GM12878 (cell line): ENCODE data around the gene PLXDC1. TPM values are rescaled to one million over a fixed set of nuclear protein-coding genes. Genes with fewer than 3 reads are reported as not detected.

Experiments
- ATAC-seq: fragments of 200-7000 bp; cut with Tn5 transposase; 3 replicates; pipeline ENCODE4 v1.9.1; 2020; ENCODE audit warnings: mild to moderate bottlenecking, moderate library complexity
- BruUV-seq: library from RNA; stranded (reverse); fragments of 400-500 nt; replicated peaks from 2 replicates; lab custom pipeline; 2021; lab: Mats Ljungman, UMichigan
- CTCF ChIA-PET: fragments of 300-600 bp; sonication (Branson Sonifier 250); formaldehyde crosslinking; extraction: SDS; loops from one replicate; lab custom pipeline; 2021; ENCODE audit warnings: inconsistent platforms; lab: Yijun Ruan, JAX
- POLR2A ChIA-PET: fragments of 350-600 bp; formaldehyde crosslinking; extraction: SDS; loops from one replicate; lab custom pipeline; 2021; ENCODE audit warnings: inconsistent platforms; lab: Charles Lee
- RAD21 ChIA-PET: fragments of 300-600 bp; sonication (Branson Sonifier 250); formaldehyde crosslinking; loops from one replicate; lab custom pipeline; 2023; ENCODE audit warnings: antibody characterized with exemption; ENCODE audit not compliant: unreplicated experiment; lab: Charles Lee
- SMC1A ChIA-PET: fragments of 300-600 bp; sonication (Branson Sonifier 250); formaldehyde crosslinking; loops from one replicate; lab custom pipeline; 2023; ENCODE audit not compliant: unreplicated experiment, uncharacterized antibody; lab: Charles Lee
- DNase-seq: peaks from one replicate; pipeline ENCODE4 v3.0.0-alpha.2; 2011; ENCODE audit warnings: low read depth, low spot score
- FAIRE-seq: peaks from 3 replicates; lab custom pipeline; 2011; peaks lifted over from hg19 to GRCh38; lab: Jason Lieb, UNC
- H2AFZ ChIP-seq: 2 replicates; pipeline ENCODE4 v1.6.0; 2011; ENCODE audit warnings: low read depth, low read length, control low read depth; ENCODE audit not compliant: control insufficient read depth
- H3K27ac ChIP-seq: 2 replicates; pipeline ENCODE4 v1.5.1; 2011; ENCODE audit warnings: control low read depth; ENCODE audit not compliant: control insufficient read depth, insufficient read depth
- H3K27me3 ChIP-seq, 2 experiments: replicated peaks in 1 of 2; 2 replicates each; pipeline versions ENCODE4 v1.6.0 to v1.6.1; 2011; ENCODE audit warnings: low read length in 1 of 2; ENCODE audit not compliant: control insufficient read depth in 2 of 2, insufficient read depth in 2 of 2
- H3K36me3 ChIP-seq, 2 experiments: 2 replicates each; pipeline ENCODE4 v1.5.1; 2011; ENCODE audit warnings: low read length in 1 of 2; ENCODE audit not compliant: control insufficient read depth in 2 of 2, insufficient read depth in 2 of 2
- H3K4me1 ChIP-seq: 2 replicates; pipeline ENCODE4 v1.6.1; 2011; ENCODE audit warnings: mild to moderate bottlenecking, low read length, moderate library complexity, mixed read lengths; ENCODE audit not compliant: control insufficient read depth, insufficient read depth
- H3K4me2 ChIP-seq: 2 replicates; pipeline ENCODE4 v1.6.0; 2011; ENCODE audit warnings: control low read depth; ENCODE audit not compliant: control insufficient read depth, insufficient read depth
- H3K4me3 ChIP-seq: fragments of 200-600 bp; sonication (generic); 2 replicates; pipeline ENCODE4 v1.5.1; 2016
- H3K79me2 ChIP-seq: 2 replicates; pipeline ENCODE4 v1.6.0; 2011; ENCODE audit warnings: low read length; ENCODE audit not compliant: control insufficient read depth, insufficient read depth
- H3K9ac ChIP-seq: 2 replicates; pipeline ENCODE4 v1.8.0; 2011; ENCODE audit warnings: low read length, control low read depth, mixed read lengths; ENCODE audit not compliant: control insufficient read depth, insufficient read depth
- H3K9me3 ChIP-seq: replicated peaks from 3 replicates; pipeline ENCODE4 v1.5.1; 2011; ENCODE audit warnings: mild to moderate bottlenecking, low read length; ENCODE audit not compliant: control insufficient read depth, insufficient read depth
- H4K20me1 ChIP-seq: 2 replicates; pipeline ENCODE4 v1.6.0; 2011; ENCODE audit not compliant: control insufficient read depth, insufficient read depth
- BCL3 ChIP-seq: IDR thresholded peaks from 2 replicates; pipeline ENCODE4 v1.6.1; 2011; ENCODE audit warnings: borderline replicate concordance, low read depth, mild to moderate bottlenecking, moderate library complexity, low read length; ENCODE audit not compliant: insufficient read depth, poor library complexity, severe bottlenecking
- BCLAF1 ChIP-seq: fragments of 450-650 bp; IDR thresholded peaks from 2 replicates; pipeline ENCODE4 v1.6.1; 2017; ENCODE audit warnings: antibody characterized with exemption, mild to moderate bottlenecking, moderate library complexity
- CHD4 ChIP-seq: fragments of 200-600 bp; sonication (generic); IDR thresholded peaks from 2 replicates; pipeline ENCODE4 v1.6.1; 2016; ENCODE audit warnings: mild to moderate bottlenecking
- DPF2 ChIP-seq: fragments of 450-650 bp; IDR thresholded peaks from 2 replicates; pipeline ENCODE4 v1.6.1; 2017; ENCODE audit warnings: mild to moderate bottlenecking
- EGR1 ChIP-seq, 2 experiments: IDR thresholded peaks; 1 replicate in 1 of 2; 2 replicates in 1 of 2; pipeline ENCODE4 v1.6.1; 2011 to 2012; ENCODE audit warnings: low read depth in 2 of 2, low read length in 2 of 2, borderline replicate concordance in 1 of 2, mild to moderate bottlenecking in 1 of 2, moderate library complexity in 1 of 2
- GABPA ChIP-seq: IDR thresholded peaks from 2 replicates; pipeline ENCODE4 v1.6.1; 2014; ENCODE audit warnings: antibody characterized with exemption, low read depth, mild to moderate bottlenecking, inconsistent platforms
- IRF5 ChIP-seq: fragments of 450-650 bp; IDR thresholded peaks from 2 replicates; pipeline ENCODE4 v1.6.1; 2017; ENCODE audit warnings: borderline replicate concordance
- NFYB ChIP-seq: IDR thresholded peaks from 2 replicates; pipeline ENCODE4 v1.6.1; 2011; ENCODE audit warnings: low read depth, mild to moderate bottlenecking, low read length, improper control_type of control experiment, moderate library complexity; ENCODE audit not compliant: insufficient read depth
- RCOR1 ChIP-seq: conservative IDR thresholded peaks from 2 replicates; pipeline ENCODE4 v1.6.1; 2012; ENCODE audit warnings: low read depth, low read length, improper control_type of control experiment
- SIX5 ChIP-seq: IDR thresholded peaks from 2 replicates; pipeline ENCODE4 v1.6.1; 2011; ENCODE audit warnings: mild to moderate bottlenecking, low read depth, low read length, moderate library complexity; ENCODE audit not compliant: severe bottlenecking
- SMARCA5 ChIP-seq: fragments of 450-650 bp; IDR thresholded peaks from 2 replicates; pipeline ENCODE4 v1.6.1; 2017; ENCODE audit warnings: mild to moderate bottlenecking
- SPI1 ChIP-seq: IDR thresholded peaks from 2 replicates; pipeline ENCODE4 v1.6.1; 2011; ENCODE audit warnings: low read depth, mild to moderate bottlenecking, low read length, moderate library complexity, borderline replicate concordance; ENCODE audit not compliant: insufficient read depth
- ZNF592 ChIP-seq: fragments of 450-650 bp; IDR thresholded peaks from 2 replicates; pipeline ENCODE4 v1.6.1; 2017; ENCODE audit warnings: mild to moderate bottlenecking, moderate library complexity
- WGBS: methylation state at CpG from one replicate; pipeline ENCODE4 v1.1.6; 2016; ENCODE audit warnings: low lambda C conversion rate; ENCODE audit not compliant: insufficient replicate concordance, insufficient coverage; ENCODE audit errors: missing lambda C conversion rate; 5-methylcytosine and 5-hydroxymethylcytosine counted together
- in situ Hi-C: fragments of 300-500 bp; cut with MboI; formaldehyde crosslinking; loops from 9 replicates; pipeline ENCODE4 v1.14.3; 2018; ENCODE audit warnings: mixed read lengths
- intact Hi-C: fragments of 100-400 bp; cut with micrococcal nuclease; formaldehyde crosslinking; loops from one replicate; pipeline ENCODE4 v1.14.2; 2022; ENCODE audit not compliant: unreplicated experiment
- polyA plus RNA-seq, 11 experiments: library from polyadenylated mRNA; depleted of rRNA in 4 of 11; unstranded in 6 of 11; stranded (reverse) in 5 of 11; fragments of >200 nt; fragmentation: Nextera tagmentation in 4 of 11; fragmentation: Illumina TruSeq in 1 of 11; extraction: Ambion mirVana in 4 of 11; extraction: Trizol in 1 of 11; gene quantifications; 1 replicate in 1 of 11; 2 replicates in 10 of 11; pipeline versions ENCODE4 v1.2.1 to v1.2.3, GENCODE V29; 2011 to 2016; ENCODE audit warnings: inconsistent platforms in 2 of 11, missing spikeins in 2 of 11, low read depth in 1 of 11
- total RNA-seq, 4 experiments: library from RNA; depleted of rRNA in 3 of 4; stranded (reverse); fragments of >200 nt in 3 of 4; fragmentation: Illumina TruSeq in 1 of 4; extraction: Trizol in 1 of 4; gene quantifications; 2 replicates each; pipeline versions ENCODE4 v1.2.1 to v1.2.3, GENCODE V29; 2013 to 2021

Gene PLXDC1
- total and polyA plus RNA-seq, 10 of the 15 experiments (the other 5 are each of a cell fraction or from before 2014, with no cell fraction given) = 0.03 to 0.30 (median 0.22) TPM; not detected in 7

GRCh38 chr17:39193346-39193745 is 41.9 kb upstream of the PLXDC1 start (continued):
- TF ChIP-seq BCL3 = no peak
- no peak for TF ChIP-seq SPI1
- no peak for TF ChIP-seq SMARCA5
- no peak for TF ChIP-seq DPF2
- no peak for TF ChIP-seq BCLAF1

GRCh38 chr17:39192901-39193300 is 41.5 kb upstream of the PLXDC1 start:
- Histone ChIP-seq H3K4me2 (no peak overlapping the region), H3K27ac (no peak overlapping the region), H3K4me3 (no peak overlapping the region), H2AFZ (no peak overlapping the region), H3K36me3 (peaks cover 0 to 6% of the 10 kb centered on the region in 2 experiments; a peak in 2 of 4 replicates), H3K79me2 (peaks cover 9% of the 10 kb centered on the region), H4K20me1 (no peaks in the 10 kb centered on the region), H3K9ac (no peak overlapping the region), H3K27me3 (no peaks in the 10 kb centered on the region), H3K4me1 (peaks cover 10% of the 10 kb centered on the region), H3K9me3 (no peaks in the 10 kb centered on the region)
- ChIA-PET CTCF (interaction anchor here (1.4 to 5.3 kb wide), 3 partner anchors 28 to 52 kb away, joined by 4 to 21 read pairs (median 6); partner anchors contain the start of gene ARL5C), POLR2A (no interaction called here), RAD21 (no interaction called here), SMC1A (no interaction called here)
- FAIRE-seq = no peak
- WGBS = over 99% methylated on average over 16 of the region's 16 CpGs
- intact Hi-C loops = no loop called here
- in situ Hi-C loops = no loop called here
- DNase-seq = no peak
- BruUV-seq = no TSS peak
- no peak for ATAC-seq
- no peak for TF ChIP-seq NFYB
- no peak for TF ChIP-seq IRF5
- TF ChIP-seq SIX5 = no peak
- TF ChIP-seq CHD4 = no peak
- no peak for TF ChIP-seq ZNF592
- no peak for TF ChIP-seq EGR1 (IDR thresholded peaks at IDR 0.05; ENCODE audit: borderline replicate concordance in 1 of 2, low read depth in 2 of 2, low read length in 2 of 2)
- TF ChIP-seq RCOR1 = no peak
- TF ChIP-seq GABPA = no peak
